ENCODE measurements around the gene HTR4. TPM values are rescaled to one million over a fixed set of nuclear protein-coding genes. Genes with fewer than 3 reads are reported as not detected.
A peak's percentile ranks its signal among the peaks of the same experiment; 100 is the strongest.

HTR4 gene
- polyA plus RNA-seq, 4 donors, result 0.05 to 0.11 (median 0.05) TPM; not detected in 1

DNA sequence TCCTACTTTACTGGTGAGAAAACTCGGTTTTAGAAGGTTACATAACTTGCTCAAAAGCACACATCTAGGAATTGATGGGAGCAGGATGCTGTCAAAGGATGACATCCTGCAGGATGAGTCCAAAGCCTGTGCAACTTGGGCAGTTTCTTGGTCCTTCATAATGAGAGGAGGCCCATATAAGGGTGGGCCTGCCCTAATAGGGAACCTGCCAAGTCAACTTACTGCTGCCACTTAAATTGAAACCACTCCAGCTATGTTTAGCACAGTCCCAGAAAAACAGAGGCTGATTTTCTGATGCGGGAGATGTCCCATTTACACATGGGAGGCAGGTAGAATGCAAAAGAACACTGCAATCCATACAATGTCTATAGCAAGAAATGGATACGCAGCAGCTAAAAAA, 208.7 kb downstream of the HTR4 start:
- no peak for DNase-seq (ENCODE audit: low read depth in 4 of 4, low spot score in 2 of 4)

DNA sequence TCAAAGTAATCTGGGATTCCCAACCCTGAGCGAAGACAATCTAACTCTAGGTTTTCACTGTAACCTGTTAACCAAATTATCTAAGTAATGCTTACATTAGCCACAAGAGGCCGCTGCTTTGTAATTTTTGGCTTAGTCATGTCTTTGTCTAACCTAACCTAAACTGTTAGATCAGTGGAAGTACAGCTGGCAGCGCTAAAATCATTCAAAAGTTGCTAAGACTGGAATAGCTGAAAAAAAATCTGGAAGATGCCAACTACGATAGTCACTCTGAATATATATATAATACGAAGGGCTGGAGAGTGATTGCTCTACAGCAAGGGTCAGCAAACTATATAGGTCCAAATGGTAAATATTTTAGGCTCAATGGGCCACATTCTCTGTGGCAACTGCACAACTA, 210.3 kb downstream of the HTR4 start:
- peak in 3 of 4 donors; percentile 15 to 60 (median 30) for DNase-seq (ENCODE audit: low read depth in 4 of 4, low spot score in 2 of 4)

DNA sequence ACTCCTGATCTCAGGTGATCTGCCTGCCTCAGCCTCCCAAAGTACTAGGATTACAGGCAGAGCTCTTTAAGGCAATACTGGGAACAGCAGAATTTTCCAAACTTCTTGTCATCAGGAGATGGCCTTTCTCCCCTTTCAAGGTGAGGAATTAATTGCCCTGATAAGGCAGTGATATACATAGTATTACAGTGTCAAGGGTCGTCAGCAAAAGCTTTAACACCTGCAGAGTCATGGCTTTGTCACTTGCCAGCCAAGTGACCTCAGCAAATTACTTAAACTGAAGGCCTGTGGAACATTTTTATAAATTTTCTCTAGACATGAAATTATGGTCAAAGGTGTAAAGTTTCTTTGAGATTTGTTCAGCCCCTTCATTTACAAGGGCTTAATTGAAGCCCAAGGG, 211.1 kb downstream of the HTR4 start:
- no peak for DNase-seq (ENCODE audit: low read depth in 4 of 4, low spot score in 2 of 4)

DNA sequence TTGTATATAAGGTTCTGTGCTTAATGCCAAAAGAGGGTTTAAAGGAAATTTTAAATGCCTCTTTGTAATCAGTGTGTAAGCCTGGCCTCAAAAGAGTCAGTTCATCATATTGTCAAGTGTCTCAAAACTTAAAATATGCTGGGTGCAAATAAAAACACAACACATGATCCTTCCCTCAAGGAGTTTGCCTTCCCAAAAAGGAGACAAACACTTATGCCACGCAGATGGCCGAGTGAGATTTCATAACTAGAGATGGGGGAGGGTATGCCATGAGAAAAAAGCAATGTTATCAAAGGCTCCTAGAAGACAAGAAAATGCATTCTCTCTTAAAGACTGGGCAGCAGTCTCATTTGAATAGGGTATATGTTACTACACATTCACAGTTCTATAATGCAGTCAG, 215.4 kb downstream of the HTR4 start:
- no peak for DNase-seq (ENCODE audit: low read depth in 4 of 4, low spot score in 2 of 4)

DNA sequence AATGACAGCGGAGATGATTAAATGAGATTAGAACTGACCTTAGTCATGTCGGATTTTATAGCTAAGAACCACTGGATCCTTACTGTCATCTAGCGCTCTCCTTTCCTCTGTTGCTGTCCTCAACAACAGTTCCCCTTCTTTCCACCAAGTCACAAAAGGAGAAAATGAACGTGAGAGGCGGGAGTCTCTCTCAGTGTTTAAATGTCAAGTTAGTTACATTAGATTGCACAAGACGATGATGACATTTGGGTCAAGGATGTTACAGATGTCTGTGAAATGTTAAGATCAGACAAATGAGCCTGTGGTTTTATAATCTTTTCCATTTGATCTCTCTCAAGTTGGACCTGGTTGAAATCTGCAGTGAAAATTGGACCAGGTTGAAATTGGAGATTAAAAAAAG, 217.1 kb downstream of the HTR4 start:
- no peak for DNase-seq (ENCODE audit: low read depth in 4 of 4, low spot score in 2 of 4)

DNA sequence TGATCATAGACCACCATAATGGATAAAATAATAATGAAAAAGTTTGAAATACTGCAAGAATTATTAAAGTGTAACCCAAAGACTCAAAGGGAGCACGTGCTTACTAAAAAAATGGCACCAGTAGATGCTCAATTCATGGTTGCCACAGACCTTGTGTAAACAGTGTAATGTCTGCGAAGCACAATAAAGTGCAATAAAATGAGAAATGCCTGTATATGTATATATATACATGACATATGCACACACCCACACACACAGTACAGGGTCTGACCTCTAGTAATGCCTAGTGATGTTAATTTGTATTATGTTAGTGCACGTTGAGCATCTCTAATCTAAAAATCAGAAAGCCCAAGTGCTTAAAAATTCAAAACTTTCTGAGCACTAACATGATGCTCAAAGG, 218.3 kb downstream of the HTR4 start:
- no peak for DNase-seq (ENCODE audit: low read depth in 4 of 4, low spot score in 2 of 4)

DNA sequence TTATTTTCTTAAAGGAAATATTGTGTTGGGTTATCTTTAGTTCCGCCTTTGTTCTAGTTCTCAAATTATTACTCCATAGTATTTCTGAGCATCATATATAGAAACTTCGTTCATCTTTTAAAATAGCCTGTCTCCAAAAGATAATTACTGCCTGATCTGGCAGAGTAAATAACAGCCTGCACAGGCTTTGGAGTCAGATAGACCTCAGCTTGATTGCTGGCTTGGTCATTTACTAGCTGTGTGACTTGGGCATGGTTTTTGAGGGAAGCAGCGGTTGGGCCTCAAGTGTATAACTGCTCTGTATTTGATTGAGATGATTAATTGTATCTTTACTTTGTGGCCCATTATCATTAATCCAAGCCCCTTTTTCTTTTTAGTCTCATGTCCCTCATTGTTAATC, 220.5 kb downstream of the HTR4 start:
- no peak for DNase-seq (ENCODE audit: low read depth in 4 of 4, low spot score in 2 of 4)

Other genes starting within 250 kb of the HTR4 start
- gene ADRB2, start 172.1 kb upstream of the HTR4 start, polyA plus RNA-seq (ENCODE audit: insufficient read length in 4 of 4), result under 1 TPM; 0.09 to 0.37 (median 0.32) TPM

Data from left renal cortex interstitium (tissue), 4 donors.